ENCODE measurements around the gene MITF. TPM values are rescaled to one million over a fixed set of nuclear protein-coding genes. Genes with fewer than 3 reads are reported as not detected.

The MITF gene
- total RNA-seq, 1 donor from 2014 or later, result 28.0 TPM

DNA sequence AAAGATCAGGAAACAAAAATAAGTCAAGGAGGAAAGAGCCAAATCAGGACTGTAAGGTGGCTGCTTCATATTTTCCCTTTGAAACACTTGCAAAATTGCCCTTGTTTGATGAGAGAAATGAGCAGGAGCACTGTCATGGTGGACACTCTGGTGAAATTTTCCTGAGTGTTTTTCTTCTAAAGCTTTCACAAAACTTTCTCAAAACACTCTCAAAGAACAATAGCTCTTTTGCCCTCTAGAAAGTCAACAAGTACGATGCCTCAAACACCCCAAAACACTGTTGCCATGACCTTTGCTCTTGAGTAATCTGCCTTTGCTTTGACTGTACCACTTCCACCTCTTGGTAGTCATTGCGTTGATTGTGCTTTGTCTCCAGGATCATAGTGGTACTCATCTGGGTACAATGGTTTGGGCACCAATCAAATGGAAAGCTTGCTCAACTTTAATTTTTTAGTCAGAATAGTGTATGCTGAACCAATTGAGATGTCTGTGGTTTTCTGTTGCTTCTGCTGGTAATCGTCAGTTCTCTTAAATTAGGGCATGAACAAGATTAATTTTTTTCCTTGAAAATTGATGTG is 13.2 kb upstream of the MITF start:
- no peak for DNase-seq (ENCODE audit: low spot score)

GRCh38 chr3:69729147-69729919 is 9.9 kb upstream of the MITF start:
- DNase-seq (ENCODE audit: low spot score), result no peak

DNA sequence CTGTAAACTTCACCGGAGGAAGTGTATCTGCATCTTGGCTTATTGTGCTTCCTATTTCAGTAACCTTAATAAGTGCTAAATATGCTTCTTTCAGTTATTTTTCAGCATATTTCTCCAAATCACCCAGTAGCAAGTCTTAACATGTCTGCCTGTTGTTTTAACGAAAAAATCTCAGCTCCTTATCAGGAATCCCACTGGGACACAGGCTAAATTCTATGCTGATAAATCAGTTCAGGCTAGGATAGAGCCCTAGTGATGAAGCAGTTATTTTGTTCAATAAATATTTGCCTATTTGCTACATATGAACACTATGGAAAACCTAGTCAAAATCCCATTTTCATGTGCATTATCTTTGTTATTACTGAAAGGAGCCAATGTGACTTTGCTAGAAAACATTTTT is 8.2 kb upstream of the MITF start:
- no peak for DNase-seq (ENCODE audit: low spot score)

GRCh38 chr3:69735893-69736292 is 3.4 kb upstream of the MITF start:
- DNase-seq (ENCODE audit: low spot score), result no peak

GRCh38 chr3:69737392-69737791 is 1.9 kb upstream of the MITF start:
- no peak for DNase-seq (ENCODE audit: low spot score)

DNA sequence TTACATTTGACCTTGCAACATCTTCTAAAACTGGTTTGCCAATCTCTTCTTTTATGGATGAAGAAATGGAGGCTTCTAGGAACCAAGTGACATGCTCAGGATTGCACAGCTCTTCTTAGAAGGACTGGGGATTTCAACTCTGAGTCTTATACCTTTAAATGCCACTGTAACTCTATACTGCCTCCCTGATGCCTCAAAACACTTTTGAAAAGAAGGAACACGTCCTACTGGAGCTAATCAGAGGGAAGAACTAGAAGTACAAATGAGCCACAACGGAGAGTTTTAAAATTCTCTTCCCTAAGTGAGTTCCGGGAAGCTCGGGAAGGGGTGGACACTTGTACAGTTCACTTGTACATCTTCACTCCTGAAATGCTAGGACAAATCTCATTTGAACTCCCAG is 949 bp upstream of the MITF start:
- DNase-seq (ENCODE audit: low spot score), result no peak

DNA sequence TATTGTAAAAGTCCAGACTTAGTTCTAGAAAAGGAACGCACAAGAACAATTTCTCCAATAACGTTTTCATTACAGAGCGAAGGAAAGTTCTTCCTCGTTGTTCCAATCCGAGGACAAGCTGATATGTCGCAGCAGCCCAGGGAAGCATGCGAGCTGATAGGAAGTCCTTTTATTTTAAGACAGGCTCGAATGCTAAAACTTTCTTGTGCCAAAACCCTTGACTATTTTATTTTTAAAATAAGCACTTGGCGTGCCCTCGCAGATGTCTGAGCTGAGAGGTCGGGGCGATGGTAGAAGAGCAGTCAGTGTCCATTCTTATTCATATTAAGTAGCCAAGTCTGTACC is 433 bp upstream of the MITF start:
- no peak for DNase-seq (ENCODE audit: low spot score)

DNA sequence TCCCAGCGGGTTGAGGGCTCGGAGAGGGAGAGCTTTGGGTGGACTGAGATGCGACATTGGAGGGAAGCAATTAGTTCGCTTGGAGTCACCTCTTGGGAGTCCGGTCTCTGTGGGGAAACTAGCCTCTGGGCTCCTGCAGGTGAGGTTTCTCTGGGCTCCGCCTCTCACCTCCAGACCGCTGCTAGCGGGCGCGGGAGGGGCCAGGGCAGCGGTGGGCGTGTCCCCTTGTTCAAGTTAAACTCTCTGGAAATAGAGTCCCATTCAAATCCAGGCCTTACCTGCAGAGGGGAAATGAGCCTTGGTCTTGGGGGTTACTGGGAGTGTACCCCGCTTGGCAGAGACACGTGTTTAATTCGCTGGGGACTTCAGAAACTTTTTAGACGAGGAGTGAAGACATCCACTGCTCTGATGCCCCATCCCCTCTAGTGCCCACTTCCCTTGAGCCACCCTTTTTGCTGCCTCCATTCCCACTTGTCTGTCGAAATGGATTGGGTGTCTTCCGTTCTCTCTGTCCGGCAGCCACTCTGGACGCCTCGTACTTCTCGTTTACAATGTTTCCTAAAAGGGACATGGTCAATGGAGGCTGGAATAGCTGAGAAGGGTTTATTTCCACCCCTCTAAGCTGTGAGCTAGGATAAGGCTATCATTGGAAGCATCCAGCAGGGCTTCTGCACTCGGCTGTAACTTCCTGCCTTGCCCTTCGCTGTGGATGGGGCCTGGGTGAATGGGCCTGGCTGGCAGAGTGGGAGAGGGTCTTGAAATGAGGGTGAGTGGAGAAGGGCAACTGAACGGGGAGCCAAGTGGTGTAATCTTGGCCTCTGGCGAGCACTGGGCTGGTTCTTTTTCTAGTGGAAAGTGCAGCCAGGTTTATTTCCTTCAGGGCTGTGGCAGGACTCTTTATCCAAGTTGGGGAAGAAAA is 1.1 kb downstream of the MITF start:
- DNase-seq (ENCODE audit: low spot score), result peak; percentile 51

- no peak for DNase-seq (ENCODE audit: low spot score)
Observed at GRCh38 chr3:69741032-69741767, 1.9 kb downstream of the MITF start.

GRCh38 chr3:69742391-69742790 is 3.1 kb downstream of the MITF start:
- DNase-seq (ENCODE audit: low spot score), result no peak

GRCh38 chr3:69743975-69744906 is 5.0 kb downstream of the MITF start:
- no peak for DNase-seq (ENCODE audit: low spot score)

DNA sequence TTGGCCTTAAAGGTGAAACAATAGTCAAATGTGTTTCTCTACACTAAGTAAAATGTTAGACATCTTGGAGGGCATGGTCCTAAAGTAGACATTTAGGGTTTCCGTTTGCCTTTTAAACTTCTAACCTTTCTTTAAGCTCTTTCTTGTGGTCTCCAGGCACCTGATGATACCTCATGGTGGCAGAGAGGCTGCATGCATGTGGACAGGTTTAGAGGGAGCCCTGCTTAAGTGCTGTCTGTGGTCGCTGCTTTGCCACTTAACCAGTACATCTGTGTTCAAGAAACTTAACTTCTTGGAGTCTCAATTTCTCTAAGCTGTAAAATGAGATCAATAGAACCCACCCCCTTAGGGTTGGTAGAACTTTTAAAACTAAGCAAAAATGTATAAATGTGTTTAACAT is 6.2 kb downstream of the MITF start:
- no peak for DNase-seq (ENCODE audit: low spot score)

DNA sequence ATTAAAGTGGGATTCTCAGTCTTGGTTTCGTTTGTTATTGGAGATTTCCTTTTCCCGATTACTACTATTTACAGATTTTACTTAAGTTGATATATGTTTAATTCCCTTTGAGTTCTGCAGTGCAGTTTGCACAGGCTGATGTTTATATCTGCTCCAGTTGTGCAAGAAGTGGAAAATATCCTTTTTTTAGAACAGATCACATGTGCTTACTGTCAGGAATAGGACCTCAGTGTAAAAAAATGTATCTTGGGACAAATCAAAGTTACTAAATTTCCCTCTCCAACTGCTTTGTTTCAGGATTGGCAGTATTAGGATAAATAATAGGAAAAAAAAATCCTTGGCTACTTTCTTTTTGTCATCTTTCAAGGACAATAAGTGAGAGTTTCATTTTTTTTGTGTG is 6.9 kb downstream of the MITF start:
- no peak for DNase-seq (ENCODE audit: low spot score)

DNA sequence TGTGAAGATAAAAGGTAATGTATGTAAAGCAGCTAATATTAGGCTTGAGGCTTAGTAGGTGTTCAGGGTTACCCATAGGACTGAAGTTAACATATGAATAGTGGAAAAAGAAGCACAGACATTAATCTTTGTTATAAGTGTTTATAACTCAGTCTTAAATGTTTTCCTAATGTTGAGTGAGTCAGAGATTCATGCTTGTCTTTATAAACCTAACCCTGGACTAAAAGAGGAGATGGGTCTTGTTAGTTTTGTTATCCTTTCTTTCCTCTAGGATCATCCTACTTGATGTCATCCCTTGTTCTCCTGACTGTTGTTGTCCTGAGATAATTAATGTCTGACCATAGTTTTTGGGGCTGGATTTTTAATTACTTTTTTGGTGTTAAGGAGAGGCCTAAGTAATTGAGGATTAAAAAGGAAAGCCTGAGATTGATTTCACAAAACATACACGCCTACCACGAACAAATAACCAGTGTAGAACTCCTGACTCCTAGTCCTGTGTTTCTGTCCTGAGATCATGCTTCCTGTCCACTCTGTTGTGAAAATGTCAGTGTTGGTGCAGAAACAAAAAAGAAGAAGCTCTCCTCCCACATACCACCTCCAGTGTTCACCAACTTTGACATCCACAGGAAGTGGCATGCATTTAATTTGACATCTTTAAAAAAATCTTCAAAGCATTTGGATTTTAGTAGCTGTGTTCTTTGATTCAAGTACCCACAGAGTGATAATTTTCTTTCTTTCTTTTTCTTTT is 8.4 kb downstream of the MITF start:
- no peak for DNase-seq (ENCODE audit: low spot score)

DNA sequence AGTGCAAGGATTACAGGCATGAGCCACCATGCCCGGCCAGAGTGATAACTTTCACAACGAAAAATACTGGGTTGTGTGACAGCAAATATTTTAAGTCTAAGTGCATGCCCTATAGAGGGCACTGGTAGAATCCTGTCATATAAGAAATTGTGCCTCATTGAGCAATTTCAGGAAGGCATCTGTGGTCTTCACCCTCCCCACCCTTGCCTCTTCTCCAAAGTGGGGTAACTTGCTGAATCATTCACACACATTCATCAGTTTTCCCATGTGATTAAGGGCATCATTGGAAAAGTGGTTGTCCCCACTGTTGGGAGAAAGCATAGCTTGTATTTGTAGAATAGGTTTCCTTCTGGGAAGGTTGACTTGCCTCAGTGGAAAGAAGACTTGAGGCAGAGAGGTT is 9.2 kb downstream of the MITF start:
- DNase-seq (ENCODE audit: low spot score), result no peak

- no peak for DNase-seq (ENCODE audit: low spot score)
Observed at GRCh38 chr3:69749461-69749860, 10.2 kb downstream of the MITF start.

DNA sequence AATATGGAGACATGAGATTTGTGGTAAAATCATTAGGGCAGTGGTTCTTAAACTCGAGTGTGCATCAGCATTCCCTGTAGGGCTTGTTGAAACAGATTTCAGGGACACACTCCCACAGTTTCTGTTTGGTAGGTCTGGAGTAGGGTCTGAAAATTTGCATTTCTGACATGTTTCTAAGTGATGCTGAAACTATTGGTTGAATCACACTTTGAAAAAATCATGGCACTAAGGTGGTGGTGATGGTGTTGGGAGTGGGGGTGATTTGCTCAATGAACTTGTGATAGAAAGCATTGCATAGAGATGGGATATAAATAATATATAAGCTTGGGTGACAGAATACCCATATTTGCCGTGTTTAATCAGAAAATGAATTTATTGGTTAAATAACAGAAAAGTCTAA is 11.3 kb downstream of the MITF start:
- DNase-seq (ENCODE audit: low spot score), result no peak

DNA sequence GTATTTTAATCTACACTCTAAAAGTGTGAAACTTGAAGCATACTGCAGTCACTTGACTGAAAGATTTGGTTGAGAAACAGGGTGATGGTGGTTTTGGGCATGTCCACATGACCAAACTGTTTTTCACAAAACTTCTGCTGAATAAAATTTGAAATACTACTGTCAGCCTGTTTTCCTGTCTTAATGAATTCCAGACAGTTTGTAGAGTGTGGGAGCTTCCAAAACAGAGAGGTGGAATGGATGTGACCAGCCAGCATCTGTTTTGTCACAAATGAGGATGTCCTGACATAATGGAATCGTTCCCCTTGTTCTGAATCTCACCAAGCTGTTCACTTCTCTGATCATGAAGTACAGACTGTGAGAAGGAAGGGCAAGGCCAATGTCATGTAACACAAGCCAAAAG is 11.8 kb downstream of the MITF start:
- DNase-seq (ENCODE audit: low spot score), result no peak

DNA sequence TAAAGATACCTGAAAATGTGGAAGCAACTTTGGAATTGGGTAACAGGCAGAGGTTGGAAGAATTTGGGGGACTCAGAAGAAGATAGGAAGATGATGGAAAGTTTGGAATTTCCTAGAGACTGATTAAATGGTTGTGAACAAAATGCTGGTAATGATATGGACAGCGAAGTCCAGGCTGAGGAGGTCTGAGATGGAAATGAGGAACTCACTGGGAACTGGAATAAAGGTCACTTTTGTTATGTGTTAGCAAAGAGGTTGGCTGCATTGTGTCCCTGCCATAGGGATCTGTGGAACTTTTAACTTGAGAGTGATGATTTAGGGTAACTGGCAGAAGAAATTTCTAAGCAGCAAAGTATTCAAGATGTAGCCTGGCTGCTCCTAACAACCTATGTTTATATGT is 13.0 kb downstream of the MITF start:
- DNase-seq (ENCODE audit: low spot score), result no peak

- DNase-seq (ENCODE audit: low spot score), result no peak
Observed at GRCh38 chr3:69753179-69753775, 14.0 kb downstream of the MITF start.

Measured in ureter (tissue), 1 donor.